ENCODE data around the gene KIF3B. TPM values are rescaled to one million over a fixed set of nuclear protein-coding genes. Genes with fewer than 3 reads are reported as not detected.
A peak's percentile ranks its signal among the peaks of the same experiment; 100 is the strongest.

KIF3B gene
- polyA plus RNA-seq, 4 donors, result 16.2 to 62.0 (median 26.5) TPM

DNA sequence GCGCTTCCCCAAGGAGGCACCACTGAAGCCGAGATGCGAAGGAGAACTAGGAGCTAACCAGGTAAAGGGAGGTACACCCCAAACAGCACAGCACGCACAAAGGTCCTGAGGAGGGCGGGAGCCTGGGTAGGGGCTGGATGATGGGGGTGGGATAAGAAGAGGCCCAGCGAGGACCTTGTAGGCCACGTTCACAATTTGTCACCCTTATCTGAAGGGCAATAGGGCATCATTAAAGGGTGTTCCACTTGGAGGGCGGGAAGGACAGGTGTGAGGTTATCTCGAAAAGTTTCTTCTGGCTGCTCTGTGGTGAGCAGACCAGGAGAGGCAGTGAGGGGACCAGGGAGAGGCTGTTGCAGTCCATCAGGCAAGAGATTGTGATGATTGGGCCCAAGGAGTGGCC, 44.2 kb upstream of the KIF3B start:
- H3K4me3 ChIP-seq (ENCODE audit: low read depth in 1 of 3, low read length in 3 of 3), result no peak overlapping the region
- peaks cover 0 to 80% (median 6%) of the 10 kb centered on the region in 3 donors for H3K36me3 ChIP-seq (ENCODE audit: control insufficient read depth in 3 of 3, insufficient read depth in 2 of 3, low read depth in 1 of 3, low read length in 3 of 3)
- peaks cover 3 to 66% (median 11%) of the 10 kb centered on the region in 3 donors for H3K4me1 ChIP-seq (ENCODE audit: control insufficient read depth in 3 of 3, insufficient read depth in 2 of 3, low read depth in 1 of 3, low read length in 2 of 3)
- peak overlapping the region in 1 of 3 donors; percentile 74 for H3K27ac ChIP-seq (ENCODE audit: low read depth in 1 of 3, low read length in 2 of 3)
- no peak for FAIRE-seq
- WGBS, 3 donors, result 35 to 81% (median 69%) methylated on average over 9 of the region's 9 CpGs
- no peaks in the 10 kb centered on the region for H3K9me3 ChIP-seq (ENCODE audit: control insufficient read depth in 2 of 2, insufficient read depth in 1 of 2, low read depth in 1 of 2, low read length in 1 of 2)
- DNase-seq, result peak in 1 of 2 donors; percentile 70
- no peaks in the 10 kb centered on the region for H3K27me3 ChIP-seq (ENCODE audit: control insufficient read depth in 3 of 3, insufficient read depth in 3 of 3, low read length in 3 of 3)

DNA sequence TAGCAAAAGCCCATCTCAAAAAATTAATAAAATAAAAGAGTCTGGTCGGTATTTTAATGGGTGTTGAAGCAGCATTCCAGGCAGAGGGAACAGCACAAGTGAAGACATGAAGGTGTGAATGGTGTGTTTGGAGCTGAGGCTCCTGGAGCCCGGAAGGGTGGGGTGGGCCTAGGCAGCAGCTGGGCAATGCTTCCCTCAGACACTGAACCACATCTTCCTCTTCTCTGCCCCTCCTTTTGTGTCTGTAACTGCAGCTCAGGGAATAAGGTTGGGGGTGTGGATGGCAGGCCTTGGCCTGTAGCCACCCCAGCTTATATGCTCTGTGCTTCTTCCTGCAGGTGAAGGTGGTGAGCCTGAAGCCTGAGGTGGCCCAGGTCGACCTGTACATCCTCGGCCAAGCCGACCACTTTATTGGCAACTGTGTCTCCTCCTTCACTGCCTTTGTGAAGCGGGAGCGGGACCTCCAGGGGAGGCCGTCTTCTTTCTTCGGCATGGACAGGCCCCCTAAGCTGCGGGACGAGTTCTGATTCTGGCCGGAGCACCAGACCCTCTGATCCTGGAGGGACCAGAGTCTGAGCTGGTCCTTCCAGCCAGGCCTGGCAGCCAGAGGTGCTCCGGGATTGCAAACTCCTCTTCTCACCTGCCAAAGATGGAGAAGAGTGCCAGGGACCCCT, 43.2 kb upstream of the KIF3B start:
- peak overlapping the region in 1 of 3 donors; percentile 74 for H3K27ac ChIP-seq (ENCODE audit: low read depth in 1 of 3, low read length in 2 of 3)

DNA sequence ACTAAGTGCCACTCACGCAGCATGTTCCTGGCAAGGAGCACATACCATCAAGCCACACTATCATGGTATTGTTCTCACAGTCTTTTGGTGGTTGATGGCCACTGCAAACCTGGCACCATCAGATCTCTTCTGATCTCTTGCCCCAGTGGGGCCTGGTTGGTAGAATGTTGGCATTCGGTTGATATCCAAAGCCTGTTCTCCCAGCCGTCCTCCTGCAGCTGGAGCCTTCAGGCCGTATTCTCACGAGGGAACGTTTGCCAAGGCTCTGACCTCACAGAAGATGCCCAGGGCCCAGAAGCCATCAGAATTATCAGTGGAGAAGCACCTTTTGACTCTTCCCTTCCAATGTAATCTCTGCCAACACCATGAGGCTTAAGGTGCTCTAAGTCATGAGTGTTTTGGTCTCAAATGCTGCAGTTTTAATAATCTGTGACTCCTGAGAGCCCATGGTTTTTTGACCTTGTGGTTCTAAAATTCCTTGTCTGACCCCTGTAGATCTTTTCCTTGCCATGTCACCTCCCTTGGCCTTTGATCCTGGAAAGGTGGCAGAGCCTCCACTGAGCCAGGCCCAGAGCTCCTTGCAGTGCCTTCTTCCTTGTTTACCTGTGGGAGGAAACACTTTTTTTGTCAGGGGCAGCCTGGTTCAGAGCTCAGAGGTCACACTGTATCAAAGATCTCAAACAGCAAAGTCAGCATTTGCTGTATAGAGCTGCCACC, 42.0 kb upstream of the KIF3B start:
- DNase-seq (peak; percentile 67 to 95), FAIRE-seq (no peak)

More for the DNA sequence above, 43.2 kb upstream of the KIF3B start:
- Histone ChIP-seq H3K9me3 (ENCODE audit: control insufficient read depth in 2 of 2, insufficient read depth in 1 of 2, low read depth in 1 of 2, low read length in 1 of 2) (no peaks in the 10 kb centered on the region), H3K36me3 (ENCODE audit: control insufficient read depth in 3 of 3, insufficient read depth in 2 of 3, low read depth in 1 of 3, low read length in 3 of 3) (peaks cover 0 to 82% (median 6%) of the 10 kb centered on the region in 3 donors), H3K4me3 (ENCODE audit: low read depth in 1 of 3, low read length in 3 of 3) (no peak overlapping the region), H3K27me3 (ENCODE audit: control insufficient read depth in 3 of 3, insufficient read depth in 3 of 3, low read length in 3 of 3) (no peaks in the 10 kb centered on the region), H3K4me1 (ENCODE audit: control insufficient read depth in 3 of 3, insufficient read depth in 2 of 3, low read depth in 1 of 3, low read length in 2 of 3) (peaks cover 3 to 62% (median 9%) of the 10 kb centered on the region in 3 donors)
- WGBS, 3 donors, result 87 to 95% (median 91%) methylated on average over 13 of the region's 13 CpGs
- FAIRE-seq (no peak), DNase-seq (no peak)

DNA sequence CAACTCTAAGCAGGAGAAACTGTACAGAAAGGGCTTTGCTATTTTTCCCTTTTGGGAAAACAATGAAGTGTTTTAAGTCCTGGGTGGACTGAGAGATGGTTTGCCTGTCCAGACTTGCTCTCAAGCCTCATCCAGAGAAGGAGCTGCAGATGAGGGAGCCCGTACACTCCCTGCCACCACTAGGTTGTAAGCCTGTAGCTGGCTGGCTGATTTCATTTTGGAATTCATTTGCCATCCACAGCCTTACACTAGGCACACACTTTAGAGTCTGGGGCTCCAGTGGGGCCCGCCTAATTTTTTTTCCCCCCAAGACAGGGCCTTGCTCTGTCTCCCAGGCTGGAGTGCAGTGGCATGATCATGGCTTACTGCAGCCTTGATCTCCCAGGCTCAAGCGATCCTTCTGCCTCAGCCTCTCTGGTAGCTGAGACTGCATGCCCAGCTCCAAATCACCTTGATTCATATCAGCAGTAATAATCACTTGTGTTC, 41.4 kb upstream of the KIF3B start:
- FAIRE-seq (no peak), DNase-seq (no peak)
- H3K36me3 ChIP-seq (ENCODE audit: control insufficient read depth in 3 of 3, insufficient read depth in 2 of 3, low read depth in 1 of 3, low read length in 3 of 3), result peaks cover 0 to 69% (median 3%) of the 10 kb centered on the region in 3 donors
- no peak overlapping the region for H3K4me3 ChIP-seq (ENCODE audit: low read depth in 1 of 3, low read length in 3 of 3)
- WGBS, 3 donors, result 43 to 85% (median 67%) methylated on average over 3 of the region's 3 CpGs
- no peaks in the 10 kb centered on the region for H3K9me3 ChIP-seq (ENCODE audit: control insufficient read depth in 2 of 2, insufficient read depth in 1 of 2, low read depth in 1 of 2, low read length in 1 of 2)
- no peaks in the 10 kb centered on the region for H3K27me3 ChIP-seq (ENCODE audit: control insufficient read depth in 3 of 3, insufficient read depth in 3 of 3, low read length in 3 of 3)
- peak overlapping the region; percentile 43 to 75 (median 72) for H3K27ac ChIP-seq (ENCODE audit: low read depth in 1 of 3, low read length in 2 of 3)
- peaks cover 3 to 61% (median 9%) of the 10 kb centered on the region in 3 donors for H3K4me1 ChIP-seq (ENCODE audit: control insufficient read depth in 3 of 3, insufficient read depth in 2 of 3, low read depth in 1 of 3, low read length in 2 of 3)

More for the DNA sequence above, 42.0 kb upstream of the KIF3B start:
- Histone ChIP-seq H3K36me3 (ENCODE audit: control insufficient read depth in 3 of 3, insufficient read depth in 2 of 3, low read depth in 1 of 3, low read length in 3 of 3) (peaks cover 0 to 75% (median 6%) of the 10 kb centered on the region in 3 donors), H3K4me1 (ENCODE audit: control insufficient read depth in 3 of 3, insufficient read depth in 2 of 3, low read depth in 1 of 3, low read length in 2 of 3) (peaks cover 3 to 61% (median 9%) of the 10 kb centered on the region in 3 donors), H3K27me3 (ENCODE audit: control insufficient read depth in 3 of 3, insufficient read depth in 3 of 3, low read length in 3 of 3) (no peaks in the 10 kb centered on the region), H3K4me3 (ENCODE audit: low read depth in 1 of 3, low read length in 3 of 3) (no peak overlapping the region), H3K27ac (ENCODE audit: low read depth in 1 of 3, low read length in 2 of 3) (peak overlapping the region; percentile 39 to 72 (median 43)), H3K9me3 (ENCODE audit: control insufficient read depth in 2 of 2, insufficient read depth in 1 of 2, low read depth in 1 of 2, low read length in 1 of 2) (no peaks in the 10 kb centered on the region)
- WGBS, 3 donors, result 51 to 74% (median 57%) methylated on average over 6 of the region's 6 CpGs

DNA sequence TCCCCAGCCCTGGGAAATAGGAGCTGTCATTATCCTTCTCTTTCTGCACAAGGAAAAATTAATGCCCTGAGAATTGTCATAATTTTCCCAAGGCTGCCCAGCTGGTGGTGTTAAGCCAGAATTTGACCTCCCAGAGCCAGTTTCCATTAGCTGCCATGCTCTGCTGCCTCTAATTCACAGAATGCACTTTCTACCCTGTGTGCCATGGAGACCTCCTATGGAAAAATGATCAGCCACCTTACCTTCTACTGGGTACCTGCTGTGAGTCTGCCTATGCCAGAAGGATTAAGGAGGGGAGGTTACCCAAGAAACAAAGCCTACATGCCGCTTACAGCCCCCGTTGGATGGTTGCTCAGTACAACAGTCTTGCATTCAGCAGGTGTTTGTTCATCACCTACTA, 40.6 kb upstream of the KIF3B start:
- Histone ChIP-seq H3K9me3 (ENCODE audit: control insufficient read depth in 2 of 2, insufficient read depth in 1 of 2, low read depth in 1 of 2, low read length in 1 of 2) (no peaks in the 10 kb centered on the region), H3K27me3 (ENCODE audit: control insufficient read depth in 3 of 3, insufficient read depth in 3 of 3, low read length in 3 of 3) (no peaks in the 10 kb centered on the region), H3K4me3 (ENCODE audit: low read depth in 1 of 3, low read length in 3 of 3) (no peak overlapping the region), H3K4me1 (ENCODE audit: control insufficient read depth in 3 of 3, insufficient read depth in 2 of 3, low read depth in 1 of 3, low read length in 2 of 3) (peaks cover 3 to 57% (median 9%) of the 10 kb centered on the region in 3 donors), H3K36me3 (ENCODE audit: control insufficient read depth in 3 of 3, insufficient read depth in 2 of 3, low read depth in 1 of 3, low read length in 3 of 3) (peaks cover 0 to 66% (median 3%) of the 10 kb centered on the region in 3 donors), H3K27ac (ENCODE audit: low read depth in 1 of 3, low read length in 2 of 3) (peak overlapping the region in 2 of 3 donors; percentile 72 to 75)
- no peak for FAIRE-seq
- 98 to 100% (median 100%) methylated on average over 2 of the region's 2 CpGs for WGBS, 3 donors
- no peak for DNase-seq

DNA sequence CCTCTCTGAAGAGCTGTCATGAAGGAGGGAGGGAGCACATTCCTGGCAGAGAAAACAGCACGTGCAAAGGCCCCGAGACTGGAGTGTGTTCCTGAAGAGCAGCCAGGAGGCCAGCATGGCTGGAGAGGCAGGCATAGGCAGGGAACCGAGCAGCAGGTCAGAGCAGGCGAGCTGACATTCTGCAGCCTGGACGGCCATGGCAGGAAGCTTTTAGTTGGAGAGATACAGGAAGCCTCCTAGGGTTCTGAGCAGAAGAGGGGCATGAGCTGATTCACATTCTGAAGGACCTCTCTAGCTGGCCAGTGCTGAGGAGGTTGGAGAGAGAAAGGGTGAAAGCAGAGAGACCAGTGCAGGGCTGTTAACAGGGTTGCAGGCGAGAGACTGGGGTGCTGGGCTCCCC, 40.0 kb upstream of the KIF3B start:
- H3K36me3 ChIP-seq (ENCODE audit: control insufficient read depth in 3 of 3, insufficient read depth in 2 of 3, low read depth in 1 of 3, low read length in 3 of 3), result peaks cover 0 to 61% (median 3%) of the 10 kb centered on the region in 3 donors
- H3K27me3 ChIP-seq (ENCODE audit: control insufficient read depth in 3 of 3, insufficient read depth in 3 of 3, low read length in 3 of 3), result no peaks in the 10 kb centered on the region
- 79 to 95% (median 89%) methylated on average over 6 of the region's 6 CpGs for WGBS, 3 donors
- no peaks in the 10 kb centered on the region for H3K9me3 ChIP-seq (ENCODE audit: control insufficient read depth in 2 of 2, insufficient read depth in 1 of 2, low read depth in 1 of 2, low read length in 1 of 2)
- peak overlapping the region in 1 of 3 donors; percentile 72 for H3K27ac ChIP-seq (ENCODE audit: low read depth in 1 of 3, low read length in 2 of 3)
- no peak for DNase-seq
- no peak for FAIRE-seq
- H3K4me3 ChIP-seq (ENCODE audit: low read depth in 1 of 3, low read length in 3 of 3), result no peak overlapping the region
- H3K4me1 ChIP-seq (ENCODE audit: control insufficient read depth in 3 of 3, insufficient read depth in 2 of 3, low read depth in 1 of 3, low read length in 2 of 3), result peaks cover 3 to 53% (median 9%) of the 10 kb centered on the region in 3 donors

DNA sequence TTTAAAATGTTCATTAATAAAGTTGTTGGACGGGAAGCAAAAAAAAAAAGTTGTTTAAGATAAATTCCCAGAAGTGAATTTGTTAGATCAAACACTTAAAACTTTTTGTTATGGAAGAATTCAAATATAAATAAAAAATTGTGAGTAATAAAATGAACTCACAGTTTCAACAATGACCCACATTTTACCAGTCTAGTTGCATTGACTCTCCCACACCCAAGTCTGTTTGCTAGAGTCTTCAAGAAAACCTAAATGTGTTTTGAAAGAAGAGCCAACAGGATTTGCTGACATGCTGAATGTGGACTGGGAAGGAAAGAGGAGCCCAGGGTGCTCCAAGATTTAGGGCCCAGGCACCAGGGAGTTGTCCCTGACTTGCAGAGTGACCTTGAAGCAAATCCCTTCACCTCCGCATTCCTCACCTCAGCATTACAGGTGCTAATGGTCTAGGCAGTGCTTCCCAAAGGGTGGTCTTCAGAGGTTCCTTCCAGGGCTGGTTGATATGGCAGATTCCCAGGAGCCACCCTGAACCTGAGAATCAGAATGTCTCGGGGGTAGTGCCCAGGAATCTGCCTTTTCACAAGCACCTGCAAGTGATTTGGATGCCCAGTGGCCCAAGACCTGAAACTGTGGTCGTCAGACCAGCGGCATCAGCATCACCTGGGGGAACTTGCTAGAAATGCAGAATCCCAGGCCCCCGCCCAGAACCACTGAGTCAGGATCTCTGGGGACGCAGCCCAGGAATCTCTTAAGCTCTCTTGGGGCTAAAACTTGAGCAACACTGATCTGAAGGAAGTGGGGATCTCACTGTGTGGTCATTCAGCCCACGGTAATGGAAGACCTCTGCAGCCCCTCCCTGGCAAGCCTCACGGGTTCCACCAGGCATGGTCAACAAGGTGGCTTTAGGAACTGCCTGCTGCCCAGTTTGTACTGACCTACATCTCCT, 38.7 kb upstream of the KIF3B start:
- Histone ChIP-seq H3K36me3 (ENCODE audit: control insufficient read depth in 3 of 3, insufficient read depth in 2 of 3, low read depth in 1 of 3, low read length in 3 of 3) (peaks cover 0 to 47% (median 3%) of the 10 kb centered on the region in 3 donors), H3K27me3 (ENCODE audit: control insufficient read depth in 3 of 3, insufficient read depth in 3 of 3, low read length in 3 of 3) (no peaks in the 10 kb centered on the region), H3K4me1 (ENCODE audit: control insufficient read depth in 3 of 3, insufficient read depth in 2 of 3, low read depth in 1 of 3, low read length in 2 of 3) (peaks cover 3 to 51% (median 6%) of the 10 kb centered on the region in 3 donors), H3K9me3 (ENCODE audit: control insufficient read depth in 2 of 2, insufficient read depth in 1 of 2, low read depth in 1 of 2, low read length in 1 of 2) (no peaks in the 10 kb centered on the region), H3K4me3 (ENCODE audit: low read depth in 1 of 3, low read length in 3 of 3) (no peak overlapping the region), H3K27ac (ENCODE audit: low read depth in 1 of 3, low read length in 2 of 3) (no peak overlapping the region)
- FAIRE-seq (no peak), DNase-seq (no peak)
- 84 to 92% (median 90%) methylated on average over 9 of the region's 9 CpGs for WGBS, 3 donors

All from small intestine (tissue), 7 donors.